ENCODE results near the gene RAD51B. TPM values are rescaled to one million over a fixed set of nuclear protein-coding genes. Genes with fewer than 3 reads are reported as not detected.

The RAD51B gene
- total RNA-seq, 1 experiment from 2014 or later: 20.0 TPM

GRCh38 chr14:68552602-68553001, 733.0 kb downstream of the RAD51B start:
- TF ChIP-seq CTCF (IDR thresholded peaks at IDR 0.05 in 2 of 3, conservative IDR thresholded peaks at IDR 0.05 in 1 of 3; ENCODE audit: borderline replicate concordance in 1 of 3, insufficient read depth in 1 of 3, low read depth in 2 of 3, low read length in 2 of 3) (no peak), EZH2phosphoT487 (IDR thresholded peaks at IDR 0.05; ENCODE audit: borderline replicate concordance) (no peak), POLR2AphosphoS5 (IDR thresholded peaks at IDR 0.05; ENCODE audit: low read depth, low read length) (no peak), MAX (IDR thresholded peaks at IDR 0.05) (no peak), REST (IDR thresholded peaks at IDR 0.05; ENCODE audit: low read depth) (no peak), JUND (IDR thresholded peaks at IDR 0.05) (no peak), ZBTB33 (IDR thresholded peaks at IDR 0.05; ENCODE audit: extremely low read depth, insufficient replicate concordance, low read length) (no peak), CBX3 (IDR thresholded peaks at IDR 0.05; ENCODE audit: low read depth) (no peak), POLR2A (IDR thresholded peaks at IDR 0.05; ENCODE audit: borderline replicate concordance, extremely low read depth, insufficient read depth, insufficient read length) (no peak), EZH2 (IDR thresholded peaks at IDR 0.05) (no peak), TCF7L2 (IDR thresholded peaks at IDR 0.05; ENCODE audit: borderline replicate concordance, extremely low read depth, insufficient read depth, insufficient read length) (no peak), ELF1 (IDR thresholded peaks at IDR 0.05; ENCODE audit: borderline replicate concordance, low read depth) (no peak), ZFX (IDR thresholded peaks at IDR 0.05) (no peak), SP1 (IDR thresholded peaks at IDR 0.05; ENCODE audit: low read depth) (no peak), RAD21 (IDR thresholded peaks at IDR 0.05; ENCODE audit: low read depth) (no peak), CEBPB (IDR thresholded peaks at IDR 0.05; ENCODE audit: low read depth) (no peak), FOSL1 (IDR thresholded peaks at IDR 0.05; ENCODE audit: low read depth) (no peak), ATF3 (IDR thresholded peaks at IDR 0.05) (no peak), YY1 (IDR thresholded peaks at IDR 0.05; ENCODE audit: extremely low read depth, insufficient replicate concordance, low read depth, low read length) (no peak)
- intact Hi-C loops (cut with micrococcal nuclease): no loop called here
- no peak for DNase-seq (ENCODE audit: low read depth, low spot score)
- Histone ChIP-seq H3K9me2 (ENCODE audit: insufficient read depth) (no peaks in the 10 kb centered on the region), H3K36me3 (ENCODE audit: control insufficient read depth in 1 of 2, insufficient read depth in 2 of 2, low read length in 2 of 2) (no peaks in the 10 kb centered on the region), H3K4me1 (ENCODE audit: control insufficient read depth in 1 of 2, insufficient read depth in 2 of 2, low read length in 2 of 2) (peaks cover 62 to 82% of the 10 kb centered on the region in 2 experiments), H2AFZ (ENCODE audit: low read depth, low read length, poor library complexity, severe bottlenecking) (no peak overlapping the region), H3K79me2 (ENCODE audit: insufficient read depth, low read length) (no peaks in the 10 kb centered on the region), H3K9me3 (ENCODE audit: control insufficient read depth in 1 of 2, insufficient read depth in 1 of 2, low read depth in 1 of 2, low read length in 2 of 2) (no peaks in the 10 kb centered on the region), H3K4me3 (replicated peaks in 1 of 2; ENCODE audit: low read depth in 1 of 2, low read length in 2 of 2) (no peak overlapping the region), H4K20me1 (ENCODE audit: insufficient read depth) (no peaks in the 10 kb centered on the region), H3K27ac (ENCODE audit: low read depth, low read length) (no peak overlapping the region), H3K9ac (ENCODE audit: low read length) (no peak overlapping the region), H3K4me2 (ENCODE audit: low read length) (no peak overlapping the region), H3K27me3 (ENCODE audit: insufficient read depth, low read length) (no peaks in the 10 kb centered on the region)
- ChIA-PET RAD21 (ENCODE audit: low non-redundant PET in 1 of 2, low total read pairs in 2 of 2, uncharacterized antibody in 2 of 2, unreplicated experiment in 2 of 2) (no interaction called here), CTCF (no interaction called here), POLR2A (interaction anchor here (0.6 kb wide), 1 partner anchor 235 kb away, joined by 3 read pairs; no protein-coding TSS in a partner anchor)
- no peak for ATAC-seq
- BruUV-seq (replicated peaks): no TSS peak

Measured in HCT116 (cell line).